ENCODE measurements around the gene TFDP2. TPM values are rescaled to one million over a fixed set of nuclear protein-coding genes. Genes with fewer than 3 reads are reported as not detected.

Gene TFDP2
- total and polyA plus RNA-seq, 11 donors = 18.3 to 80.9 (median 52.2) TPM

GRCh38 chr3:142033292-142033691 lies 116.1 kb downstream of the TFDP2 start:
- 89 to 95% (median 92%) methylated on average over 4 of the region's 4 CpGs for WGBS, 4 donors
- intact Hi-C loops (cut with DNase I) = no loop called here

DNA sequence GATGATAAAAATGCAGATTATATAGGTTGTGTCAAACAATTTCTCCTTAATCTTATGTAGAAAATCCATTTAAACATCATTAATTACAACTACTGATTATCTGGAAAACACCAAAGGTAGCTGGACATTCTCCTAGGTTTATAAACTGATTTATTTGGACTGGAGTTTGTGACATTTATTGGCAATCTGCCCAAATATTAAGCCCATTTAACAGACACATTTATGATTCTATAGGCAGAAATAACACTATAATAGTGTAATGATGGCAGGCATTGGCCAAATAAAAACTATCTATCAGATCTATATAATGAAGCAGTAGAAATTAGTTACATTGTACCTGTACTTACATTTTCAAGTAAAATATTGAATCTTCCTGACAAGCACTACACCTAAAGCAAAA lies 117.8 kb downstream of the TFDP2 start:
- no peaks in the 10 kb centered on the region for H3K36me3 ChIP-seq
- H3K4me3 ChIP-seq = no peak overlapping the region
- H3K27ac ChIP-seq = no peak overlapping the region
- intact Hi-C loops (cut with DNase I) = no loop called here
- TF ChIP-seq POLR2A (IDR thresholded peaks at IDR 0.05) = no peak
- no peak for TF ChIP-seq CTCF (IDR thresholded peaks at IDR 0.05)
- ATAC-seq (no peak), DNase-seq (no peak)
- peaks cover 0 to 34% (median 6%) of the 10 kb centered on the region in 12 donors for H3K4me1 ChIP-seq
- H3K9me3 ChIP-seq = no peaks in the 10 kb centered on the region
- H3K27me3 ChIP-seq = no peaks in the 10 kb centered on the region

More at GRCh38 chr3:142033292-142033691, 116.1 kb downstream of the TFDP2 start:
- no peaks in the 10 kb centered on the region for H3K9me3 ChIP-seq
- no peaks in the 10 kb centered on the region for H3K36me3 ChIP-seq
- DNase-seq (no peak), ATAC-seq (no peak)
- H3K27me3 ChIP-seq = no peaks in the 10 kb centered on the region
- TF ChIP-seq CTCF (IDR thresholded peaks at IDR 0.05) = no peak
- TF ChIP-seq POLR2A (IDR thresholded peaks at IDR 0.05) = no peak
- no peak overlapping the region for H3K4me3 ChIP-seq
- no peak overlapping the region for H3K27ac ChIP-seq
- peaks cover 0 to 19% (median 5%) of the 10 kb centered on the region in 12 donors for H3K4me1 ChIP-seq

DNA sequence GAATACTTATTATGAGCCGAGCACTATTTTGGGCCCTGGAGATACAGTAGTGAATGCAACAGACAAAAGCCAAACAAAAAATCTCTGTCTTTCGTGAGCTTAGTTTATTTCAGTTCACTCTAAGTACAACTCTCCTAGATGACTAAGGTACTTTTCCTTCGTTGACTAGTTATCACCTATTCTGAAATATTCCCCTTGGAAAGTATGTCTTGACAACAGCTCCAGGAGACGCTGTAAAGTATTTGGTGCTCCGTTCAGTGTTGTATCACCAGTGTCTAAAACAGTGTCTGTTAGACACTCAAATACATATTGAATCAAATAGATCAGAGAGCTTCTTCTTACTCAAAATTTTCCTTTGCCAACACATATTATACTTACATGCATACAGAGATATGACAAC lies 119.6 kb downstream of the TFDP2 start:
- intact Hi-C loops (cut with DNase I) = loop anchor here in 1 of 10 donors (10.0 kb wide), 1 partner anchor 195 kb away; the partner anchor contains the start of gene GK5
- Histone ChIP-seq H3K27me3 (no peaks in the 10 kb centered on the region), H3K9me3 (no peaks in the 10 kb centered on the region), H3K4me3 (no peak overlapping the region), H3K4me1 (peaks cover 0 to 40% (median 7%) of the 10 kb centered on the region in 12 donors), H3K36me3 (no peaks in the 10 kb centered on the region), H3K27ac (peak overlapping the region in 8 of 12 donors; percentile 1 to 56 (median 34))
- ATAC-seq = no peak
- TF ChIP-seq CTCF (IDR thresholded peaks at IDR 0.05) (no peak), POLR2A (IDR thresholded peaks at IDR 0.05) (no peak)
- 47 to 52% (median 51%) methylated on average over 5 of the region's 5 CpGs for WGBS, 4 donors
- DNase-seq = no peak

GRCh38 chr3:142029052-142029642 lies 120.2 kb downstream of the TFDP2 start:
- Histone ChIP-seq H3K9me3 (no peaks in the 10 kb centered on the region), H3K27me3 (no peaks in the 10 kb centered on the region), H3K4me1 (peaks cover 0 to 40% (median 7%) of the 10 kb centered on the region in 12 donors), H3K36me3 (no peaks in the 10 kb centered on the region), H3K27ac (peak overlapping the region in 11 of 12 donors; percentile 1 to 60 (median 33)), H3K4me3 (peak overlapping the region in 6 of 12 donors; percentile 7 to 64 (median 50))
- WGBS, 4 donors = 11 to 28% (median 21%) methylated on average over 3 of the region's 3 CpGs
- TF ChIP-seq CTCF (IDR thresholded peaks at IDR 0.05) (no peak), POLR2A (IDR thresholded peaks at IDR 0.05) (no peak)
- intact Hi-C loops (cut with DNase I) = loop anchor here in 1 of 10 donors (10.0 kb wide), 1 partner anchor 196 kb away; the partner anchor contains the start of gene GK5
- peak; percentile 22 to 42 (median 40) for ATAC-seq
- DNase-seq = no peak
